Esophagus muscularis mucosa (tissue), 4 donors: ENCODE measurements around the gene ZNFX1. TPM values are rescaled to one million over a fixed set of nuclear protein-coding genes. Genes with fewer than 3 reads are reported as not detected.
"Not testable (repeated sequence)": the region's sequence is repeated elsewhere in the genome, so short reads cannot be mapped to it uniquely, and the experiment has no call there.

ENCODE experiments used
- DNase-seq: peaks from one replicate; pipeline ENCODE4 v3.0.0-alpha.2; 2017; ENCODE audit errors: extremely low spot score
- H3K27ac ChIP-seq, 4 donors: fragments of 200-600 bp; sonication (generic); replicated peaks in 1 of 4; 1 replicate in 3 of 4; 2 replicates in 1 of 4; pipeline ENCODE4 v1.5.1; 2016 to 2019; ENCODE audit warnings: mild to moderate bottlenecking in 1 of 4
- H3K27me3 ChIP-seq, 4 donors: fragments of 200-600 bp; sonication (generic); one replicate each; pipeline versions ENCODE4 v1.5.1 to v1.6.0; 2016 to 2019
- H3K36me3 ChIP-seq, 4 donors: fragments of 200-600 bp; sonication (generic); one replicate each; pipeline ENCODE4 v1.5.1; 2016 to 2019
- H3K4me1 ChIP-seq, 4 donors: fragments of 200-600 bp; sonication (generic); one replicate each; pipeline ENCODE4 v1.5.1; 2016 to 2019
- H3K4me3 ChIP-seq, 4 donors: fragments of 200-600 bp; sonication (generic); 1 replicate in 2 of 4; 2 replicates in 2 of 4; pipeline ENCODE4 v1.5.1; 2016 to 2019; ENCODE audit warnings: mild to moderate bottlenecking in 4 of 4, moderate library complexity in 1 of 4
- H3K9me3 ChIP-seq, 4 donors: fragments of 200-600 bp; sonication (generic); 1 replicate in 3 of 4; 2 replicates in 1 of 4; pipeline ENCODE4 v1.5.1; 2016 to 2019
- CTCF ChIP-seq, 3 experiments: fragments of 200-600 bp in 2 of 3; fragments of 450-650 bp in 1 of 3; sonication (generic) in 2 of 3; IDR thresholded peaks; one replicate each; pipeline ENCODE4 v1.5.1; 2017 to 2019; ENCODE audit warnings: antibody characterized with exemption in 3 of 3, mild to moderate bottlenecking in 2 of 3, moderate library complexity in 1 of 3
- EP300 ChIP-seq: sonication (generic); formaldehyde crosslinking; IDR thresholded peaks from one replicate; pipeline ENCODE4 v1.6.1; 2017; ENCODE audit warnings: antibody characterized with exemption
- POLR2A ChIP-seq: fragments of 450-650 bp; IDR thresholded peaks from one replicate; pipeline ENCODE4 v1.6.1; 2017; ENCODE audit warnings: antibody characterized with exemption, moderate library complexity, mild to moderate bottlenecking, low read depth
- POLR2AphosphoS5 ChIP-seq, 2 donors: sonication (generic); formaldehyde crosslinking; IDR thresholded peaks; one replicate each; pipeline ENCODE4 v1.6.1; 2017; ENCODE audit warnings: antibody characterized with exemption in 2 of 2
- WGBS: methylation state at CpG from one replicate; pipeline ENCODE4 v1.1.5; 2018; 5-methylcytosine and 5-hydroxymethylcytosine counted together
- intact Hi-C: fragments of 100-400 bp; cut with DNase I; formaldehyde crosslinking; loops from one replicate; pipeline ENCODE4 v1.15.1; 2023
- total RNA-seq, 4 donors: library from RNA; depleted of rRNA; stranded (reverse); fragments of >200 nt; gene quantifications; one replicate each; pipeline versions ENCODE4 v1.1.0 to v1.2.1, GENCODE V29; 2016

ZNFX1 gene
- total RNA-seq, 4 donors from 2014 or later: 35.7 to 46.7 (median 41.3) TPM

GRCh38 chr20:49219924-49220831, 57.7 kb downstream of the ZNFX1 start:
- no peak for DNase-seq
- H3K36me3 ChIP-seq: peaks cover 36 to 43% (median 40%) of the 10 kb centered on the region in 4 donors
- H3K9me3 ChIP-seq: no peaks in the 10 kb centered on the region
- no peak for TF ChIP-seq CTCF (IDR thresholded peaks at IDR 0.05)
- TF ChIP-seq POLR2AphosphoS5 (IDR thresholded peaks at IDR 0.05): no peak
- TF ChIP-seq EP300: no peak
- TF ChIP-seq POLR2A: no peak
- intact Hi-C loops: loop anchor here (2.0 kb wide), 1 partner anchor 31 kb away; the partner anchor contains the start of gene STAU1
- peaks cover 13 to 33% (median 26%) of the 10 kb centered on the region in 4 donors for H3K4me1 ChIP-seq
- peak overlapping the region; percentile 84 to 91 (median 88) for H3K27ac ChIP-seq
- 65% methylated on average over 23 of the region's 28 CpGs for WGBS
- H3K4me3 ChIP-seq: peak overlapping the region; percentile 67 to 79 (median 72)
- H3K27me3 ChIP-seq: no peaks in the 10 kb centered on the region

- H3K9me3 ChIP-seq: no peaks in the 10 kb centered on the region
- H3K27ac ChIP-seq: peak within 1 kb of the TSS; percentile 84 to 91 (median 88)
- under 1% methylated on average over 35 of the region's 46 CpGs for WGBS
- H3K4me1 ChIP-seq: peaks cover 13 to 33% (median 26%) of the 10 kb centered on the region in 4 donors
- peaks cover 27 to 35% (median 31%) of the 10 kb centered on the region in 4 donors for H3K36me3 ChIP-seq
- intact Hi-C loops: loop anchor here (2.0 kb wide), 1 partner anchor 31 kb away; the partner anchor contains the start of gene STAU1
- H3K4me3 ChIP-seq: peak within 1 kb of the TSS; percentile 67 to 79 (median 72)
- no peaks in the 10 kb centered on the region for H3K27me3 ChIP-seq
- TF ChIP-seq EP300 (peak; percentile 13), POLR2AphosphoS5 (IDR thresholded peaks at IDR 0.05) (peak; percentile 98 to 100), CTCF (IDR thresholded peaks at IDR 0.05) (peak in 1 of 3 experiments; percentile 19), POLR2A (peak; percentile 61)
- peak; percentile 100 for DNase-seq
Measured at GRCh38 chr20:49219091-49219923, 58.5 kb downstream of the ZNFX1 start, which contains the start of gene DDX27. Gene DDX27, plus strand, starts transcription at chr20:49219416. Its CDS starts 33 bp downstream, at chr20:49219449.

GRCh38 chr20:49218739-49219090, 59.1 kb downstream of the ZNFX1 start:
- not testable (repeated sequence) for H3K9me3 ChIP-seq, DNase-seq, H3K27me3 ChIP-seq
- Histone ChIP-seq H3K27ac (peak overlapping the region; percentile 65 to 91 (median 88)), H3K4me1 (peaks cover 13 to 33% (median 26%) of the 10 kb centered on the region in 4 donors), H3K36me3 (peaks cover 21 to 29% (median 25%) of the 10 kb centered on the region in 4 donors), H3K4me3 (peak overlapping the region; percentile 67 to 79 (median 72))
- intact Hi-C loops: loop anchor here (2.0 kb wide), 1 partner anchor 30 kb away; the partner anchor contains the start of gene STAU1
- 58% methylated on average over 13 of the region's 13 CpGs for WGBS

- peak; percentile 99 for DNase-seq
- Histone ChIP-seq H3K27me3 (no peaks in the 10 kb centered on the region), H3K4me1 (peaks cover 13 to 33% (median 26%) of the 10 kb centered on the region in 4 donors), H3K9me3 (no peaks in the 10 kb centered on the region), H3K27ac (peak overlapping the region; percentile 1 to 44 (median 30)), H3K36me3 (peaks cover 5 to 12% (median 9%) of the 10 kb centered on the region in 4 donors), H3K4me3 (peak overlapping the region in 1 of 4 donors; percentile 17)
- intact Hi-C loops: loop anchor here (1.0 kb wide), 1 partner anchor 84 kb away; no protein-coding TSS in a partner anchor
- TF ChIP-seq CTCF (IDR thresholded peaks at IDR 0.05): peak; percentile 88 to 92 (median 92)
- no peak for TF ChIP-seq POLR2A
- TF ChIP-seq EP300: no peak
- TF ChIP-seq POLR2AphosphoS5 (IDR thresholded peaks at IDR 0.05): peak in 1 of 2 donors; percentile 77
- 10% methylated on average over 11 of the region's 11 CpGs for WGBS
Measured at GRCh38 chr20:49216991-49217578, 60.8 kb downstream of the ZNFX1 start.
